Small intestine (tissue), 16 donors: ENCODE data around the gene RCL1. TPM values are rescaled to one million over a fixed set of nuclear protein-coding genes. Genes with fewer than 3 reads are reported as not detected.
"Not testable (repeated sequence)": the region's sequence is repeated elsewhere in the genome, so short reads cannot be mapped to it uniquely, and the experiment has no call there.

ENCODE experiments used
- DNase-seq, 2 donors: peaks; one replicate each; pipeline versions ENCODE4 v3.0.0 to v3.0.0-alpha.2; 2013
- FAIRE-seq: peaks from 2 replicates; lab custom pipeline; 2012; peaks lifted over from hg19 to GRCh38; lab: Jason Lieb, UNC
- H3K27ac ChIP-seq, 3 donors: one replicate each; pipeline ENCODE4 v1.5.1; 2013; ENCODE audit warnings: low read length in 2 of 3, mild to moderate bottlenecking in 2 of 3, control low read depth in 1 of 3, inconsistent platforms in 1 of 3, low read depth in 1 of 3, moderate library complexity in 1 of 3
- H3K27me3 ChIP-seq, 3 donors: one replicate each; pipeline ENCODE4 v1.6.1; 2013; ENCODE audit warnings: low read length in 3 of 3, inconsistent platforms in 1 of 3; ENCODE audit not compliant: control insufficient read depth in 3 of 3, insufficient read depth in 3 of 3
- H3K36me3 ChIP-seq, 3 donors: one replicate each; pipeline ENCODE4 v1.6.1; 2013; ENCODE audit warnings: low read length in 3 of 3, inconsistent platforms in 1 of 3, low read depth in 1 of 3, mild to moderate bottlenecking in 1 of 3, moderate library complexity in 1 of 3; ENCODE audit not compliant: control insufficient read depth in 3 of 3, insufficient read depth in 2 of 3
- H3K4me1 ChIP-seq, 3 donors: one replicate each; pipeline ENCODE4 v1.6.1; 2013; ENCODE audit warnings: low read length in 2 of 3, inconsistent platforms in 1 of 3, low read depth in 1 of 3, mild to moderate bottlenecking in 1 of 3, moderate library complexity in 1 of 3; ENCODE audit not compliant: control insufficient read depth in 3 of 3, insufficient read depth in 2 of 3
- H3K4me3 ChIP-seq, 3 donors: one replicate each; pipeline ENCODE4 v1.5.1; 2013; ENCODE audit warnings: low read length in 3 of 3, control low read depth in 1 of 3, inconsistent platforms in 1 of 3, low read depth in 1 of 3, mild to moderate bottlenecking in 1 of 3, moderate library complexity in 1 of 3
- H3K9me3 ChIP-seq, 2 donors: one replicate each; pipeline ENCODE4 v1.6.1; 2013; ENCODE audit warnings: low read depth in 1 of 2, low read length in 1 of 2; ENCODE audit not compliant: control insufficient read depth in 2 of 2, insufficient read depth in 1 of 2
- WGBS, 3 donors: extraction: QIAGEN DNeasy Blood & Tissue Kit; methylation state at CpG; one replicate each; pipeline ENCODE4 v1.1.7; 2013; 5-methylcytosine and 5-hydroxymethylcytosine counted together
- long read RNA-seq, 10 donors: transcript quantifications; one replicate each; lab custom pipeline, GENCODE V29; 2026
- polyA plus RNA-seq, 4 donors: library from polyadenylated mRNA; stranded (reverse) in 3 of 4; unstranded in 1 of 4; fragments of 200-250 nt in 3 of 4; fragments of 120-200 nt in 1 of 4; gene quantifications; one replicate each; pipeline versions ENCODE4 v1.2.1 to v1.2.3, GENCODE V29; 2013
- donor health status: healthy with polysubstance abuse.
- donor health status: control.
- donor health status: control.
- donor health status: Bipolar disorder and iron deficiency.
- donor health status: healthy.

The RCL1 gene
- 10 to 100 TPM in 2 of 4 donors, 1 to 10 TPM in 2; 2.2 to 12.0 (median 8.2) TPM for polyA plus RNA-seq
- long read RNA-seq, donor 1, transcript RCL1-204 (9 exons, 2,134 nt): major isoform, 7 of 7 reads
- long read RNA-seq, donor 1, partial matches to known transcripts: 0 of 7 reads
- long read RNA-seq, donor 1, other reads (novel, unspliced or antisense): 0 of 7 reads
- long read RNA-seq, donor 2, partial matches to known transcripts: 0 of 3 reads
- long read RNA-seq, donor 2, other reads (novel, unspliced or antisense): 0 of 3 reads
- long read RNA-seq, donor 3, partial matches to known transcripts: 0 of 3 reads
- long read RNA-seq, donor 3, other reads (novel, unspliced or antisense): 0 of 3 reads
- long read RNA-seq, donor 4: 0 reads
- long read RNA-seq, donor 5: 0 reads
- long read RNA-seq, donor 6, transcript RCL1-204 (9 exons, 2,134 nt): major isoform, 5 of 6 reads
- long read RNA-seq, donor 6, partial matches to known transcripts: 0 of 6 reads
- long read RNA-seq, donor 6, other reads (novel, unspliced or antisense): 0 of 6 reads
- long read RNA-seq, donor 7: 0 reads
- long read RNA-seq, donor 8, partial matches to known transcripts: 0 of 1 reads
- long read RNA-seq, donor 8, other reads (novel, unspliced or antisense): 0 of 1 reads
- long read RNA-seq, donor 9: 0 reads
- long read RNA-seq, donor 10, partial matches to known transcripts: 0 of 3 reads
- long read RNA-seq, donor 10, other reads (novel, unspliced or antisense): 0 of 3 reads

GRCh38 chr9:4792572-4793458 lies at the start of gene RCL1:
Gene RCL1, plus strand, starts transcription at chr9:4792944. Its CDS starts 148 bp downstream, at chr9:4793092.
- DNase-seq (peak; percentile 96 to 98), FAIRE-seq (no peak)
- Histone ChIP-seq H3K27me3 (peaks cover 0 to 5% (median 0%) of the 10 kb centered on the region in 3 donors), H3K4me3 (peak within 1 kb of the TSS; percentile 58 to 96 (median 77)), H3K9me3 (no peaks in the 10 kb centered on the region), H3K36me3 (no peaks in the 10 kb centered on the region), H3K4me1 (peaks cover 4 to 5% (median 4%) of the 10 kb centered on the region in 3 donors), H3K27ac (peak within 1 kb of the TSS in 2 of 3 donors; percentile 69 to 85)
- WGBS, 3 donors: 0% methylated on average over 79 to 106 of the region's 106 CpGs

DNA sequence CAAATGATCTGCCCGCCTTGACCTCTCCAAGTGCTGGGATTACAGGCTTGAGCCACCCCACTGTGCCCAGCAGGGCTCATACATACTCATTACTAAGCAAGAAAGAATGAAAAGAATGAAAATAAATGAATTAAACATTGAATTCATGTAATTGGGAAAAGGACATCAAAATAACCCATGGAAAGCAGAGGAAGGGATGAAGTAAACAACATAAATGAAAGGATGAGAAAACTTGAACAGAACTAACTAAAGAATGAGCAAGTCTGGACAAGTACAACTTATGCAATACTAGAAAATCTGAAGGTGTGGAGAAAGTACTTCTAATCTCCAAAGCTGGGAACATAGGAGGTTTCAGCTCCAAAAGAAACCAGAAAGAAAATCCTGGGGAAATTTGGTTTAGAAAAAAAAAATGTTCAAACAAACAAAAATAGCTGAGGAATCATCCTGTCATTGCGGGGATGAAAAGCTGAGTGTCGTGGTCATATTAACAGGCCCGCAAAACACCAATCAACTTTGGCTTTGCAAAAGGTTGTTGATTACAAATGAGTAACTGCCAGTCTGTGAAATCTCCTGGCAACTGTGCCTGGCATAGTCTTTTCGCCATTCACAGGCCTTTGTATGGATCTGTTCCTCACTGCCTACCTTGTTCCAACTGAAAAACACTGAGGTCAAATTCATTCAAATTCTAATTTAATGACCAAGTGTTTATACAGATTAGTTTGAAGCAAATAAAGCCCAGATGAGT lies 49.4 kb upstream of the RCL1 start:
- Histone ChIP-seq H3K27ac (no peak overlapping the region), H3K27me3 (no peaks in the 10 kb centered on the region), H3K9me3 (no peaks in the 10 kb centered on the region), H3K4me3 (no peak overlapping the region), H3K36me3 (peaks cover 0 to 2% (median 0%) of the 10 kb centered on the region in 3 donors), H3K4me1 (peaks cover 0 to 7% (median 0%) of the 10 kb centered on the region in 3 donors)
- no peak for FAIRE-seq
- DNase-seq: no peak
- WGBS, 3 donors: 69 to 76% (median 73%) methylated on average over 5 of the region's 5 CpGs

GRCh38 chr9:4746278-4747030 lies 46.3 kb upstream of the RCL1 start:
- WGBS, 3 donors: 80 to 85% (median 84%) methylated on average over 2 of the region's 2 CpGs
- Histone ChIP-seq H3K27ac (no peak overlapping the region), H3K4me3 (no peak overlapping the region), H3K36me3 (no peaks in the 10 kb centered on the region), H3K27me3 (no peaks in the 10 kb centered on the region), H3K9me3 (peaks cover 0 to 2% of the 10 kb centered on the region in 2 donors), H3K4me1 (no peaks in the 10 kb centered on the region)
- FAIRE-seq (no peak), DNase-seq (no peak)

DNA sequence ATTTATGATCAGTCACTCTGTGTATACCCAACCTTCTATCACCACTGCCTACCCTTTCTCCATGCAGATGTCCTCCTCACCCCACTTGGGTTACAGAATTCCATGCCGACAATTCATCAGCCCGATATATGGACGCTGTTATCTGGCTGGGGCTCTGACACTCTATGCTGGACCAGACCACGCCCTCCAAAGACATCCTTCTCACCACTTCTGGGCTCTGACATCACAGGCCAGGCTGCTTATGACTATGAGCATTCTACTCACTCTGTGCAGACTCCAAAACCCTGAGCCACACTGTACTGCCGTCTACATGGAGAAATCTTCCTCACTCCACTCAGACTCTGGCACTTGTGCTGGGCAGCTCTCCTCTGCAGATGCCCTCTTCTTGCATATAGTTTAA lies 44.1 kb upstream of the RCL1 start:
- H3K4me1 ChIP-seq: no peaks in the 10 kb centered on the region
- peaks cover 0 to 2% of the 10 kb centered on the region in 2 donors for H3K9me3 ChIP-seq
- peaks cover 0 to 3% (median 0%) of the 10 kb centered on the region in 3 donors for H3K27me3 ChIP-seq
- DNase-seq: no peak
- FAIRE-seq: no peak
- H3K27ac ChIP-seq: no peak overlapping the region
- H3K4me3 ChIP-seq: no peak overlapping the region
- 92 to 94% (median 94%) methylated on average over 5 of the region's 5 CpGs for WGBS, 3 donors
- H3K36me3 ChIP-seq: no peaks in the 10 kb centered on the region

DNA sequence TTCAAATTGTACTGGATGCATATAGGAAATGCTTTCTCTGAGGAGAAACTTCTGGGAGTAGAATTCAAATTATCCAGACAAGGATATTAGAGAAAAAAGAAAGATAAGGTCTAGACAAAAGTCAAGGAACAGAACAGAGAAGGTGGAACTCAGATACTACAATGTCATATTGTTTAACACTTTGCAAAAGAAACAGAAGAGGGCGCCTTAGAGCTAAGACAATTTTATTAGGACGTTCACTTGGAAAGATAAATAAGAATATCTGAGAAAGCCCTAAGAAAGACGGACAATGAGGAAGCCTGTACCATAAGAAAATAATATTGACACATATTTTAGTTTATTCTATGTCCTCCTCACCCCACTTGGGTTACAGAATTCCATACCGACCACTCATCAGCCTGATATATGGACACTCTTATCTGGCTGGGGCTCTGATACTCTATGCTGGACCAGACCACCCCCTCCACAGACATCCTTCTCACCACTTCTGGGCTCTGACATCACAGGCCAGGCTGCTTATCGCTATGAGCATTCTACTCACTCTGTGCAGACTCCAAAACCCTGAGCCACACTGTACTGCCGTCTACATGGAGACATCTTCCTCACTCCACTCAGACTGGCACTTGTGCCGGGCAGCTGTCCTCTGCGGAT lies 42.6 kb upstream of the RCL1 start:
- DNase-seq: peak; percentile 46 to 57
- peaks cover 0 to 3% (median 0%) of the 10 kb centered on the region in 3 donors for H3K27me3 ChIP-seq
- H3K27ac ChIP-seq: no peak overlapping the region
- H3K36me3 ChIP-seq: no peaks in the 10 kb centered on the region
- WGBS, 3 donors: 44 to 46% (median 44%) methylated on average over 8 of the region's 8 CpGs
- peak; percentile 76 for FAIRE-seq
- H3K9me3 ChIP-seq: peaks cover 0 to 2% of the 10 kb centered on the region in 2 donors
- H3K4me3 ChIP-seq: no peak overlapping the region
- no peaks in the 10 kb centered on the region for H3K4me1 ChIP-seq

GRCh38 chr9:4754530-4754929 lies 38.2 kb upstream of the RCL1 start:
- not testable (repeated sequence) for FAIRE-seq, H3K27ac ChIP-seq, H3K36me3 ChIP-seq, H3K9me3 ChIP-seq, H3K27me3 ChIP-seq, DNase-seq, H3K4me1 ChIP-seq, H3K4me3 ChIP-seq

DNA sequence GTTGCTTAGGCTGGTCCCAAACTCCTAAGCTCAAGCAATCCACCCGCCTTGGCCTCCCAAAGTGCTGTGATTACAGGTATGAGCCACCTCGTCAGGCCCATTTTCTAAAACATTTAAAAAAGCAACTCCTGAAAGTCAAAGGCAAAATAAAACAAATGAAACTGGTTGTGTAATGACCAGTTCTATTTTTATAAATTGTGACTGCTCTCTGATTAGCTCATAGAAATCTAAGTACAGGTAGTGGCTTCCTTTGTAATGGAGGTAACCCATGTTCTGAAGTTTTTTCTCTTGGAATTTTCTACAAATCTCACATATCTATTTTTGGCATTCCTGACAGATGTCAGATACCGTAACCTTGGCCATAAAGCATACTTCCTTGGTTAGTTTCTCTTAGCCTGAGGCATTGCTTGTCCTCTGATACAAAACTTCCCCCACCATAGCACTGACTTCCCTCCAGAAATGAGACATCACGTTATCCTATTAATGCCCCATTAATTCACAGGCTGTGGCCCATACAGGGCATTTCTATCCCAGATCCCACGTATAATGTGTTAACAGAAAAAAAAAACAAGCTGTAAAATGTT lies 37.6 kb upstream of the RCL1 start:
- peaks cover 0 to 2% of the 10 kb centered on the region in 2 donors for H3K9me3 ChIP-seq
- H3K27ac ChIP-seq: no peak overlapping the region
- no peak overlapping the region for H3K4me3 ChIP-seq
- WGBS, 3 donors: 64 to 74% (median 66%) methylated on average over 5 of the region's 5 CpGs
- H3K4me1 ChIP-seq: no peaks in the 10 kb centered on the region
- H3K27me3 ChIP-seq: peaks cover 0 to 3% (median 0%) of the 10 kb centered on the region in 3 donors
- no peaks in the 10 kb centered on the region for H3K36me3 ChIP-seq
- no peak for FAIRE-seq
- no peak for DNase-seq
